ENCODE results near the gene SCG3. TPM values are rescaled to one million over a fixed set of nuclear protein-coding genes. Genes with fewer than 3 reads are reported as not detected.

Gene SCG3
- total and polyA plus RNA-seq, 2 of the 13 experiments (the other 11 are each of a cell fraction or from before 2014, with no cell fraction given) = not detected

DNA sequence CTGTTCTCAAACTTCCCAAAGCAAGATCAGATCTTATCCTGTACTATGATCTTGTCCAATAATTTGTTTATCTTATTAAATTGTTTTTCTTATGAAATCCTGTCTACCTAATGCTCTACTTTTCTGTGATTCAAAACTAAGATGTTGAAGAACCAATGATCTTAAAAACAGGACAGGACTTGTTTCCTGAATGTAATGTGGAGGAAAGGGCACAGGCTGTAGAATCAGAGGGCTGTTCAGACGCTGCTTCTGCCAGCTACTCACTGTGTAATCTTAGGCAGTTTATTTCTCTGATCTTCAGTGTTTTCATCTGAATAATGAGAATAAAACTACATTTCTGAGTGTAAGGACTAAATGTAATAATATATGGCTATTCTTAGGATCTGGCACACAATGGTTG lies 38.6 kb upstream of the SCG3 start:
- BruUV-seq (replicated peaks) = no TSS peak
- H3K79me2 ChIP-seq (ENCODE audit: insufficient read depth, low read length) = no peaks in the 10 kb centered on the region
- no peak overlapping the region for H3K4me3 ChIP-seq (replicated peaks in 1 of 3; ENCODE audit: insufficient read depth in 1 of 3, low read depth in 2 of 3, low read length in 3 of 3)
- H3K4me2 ChIP-seq (ENCODE audit: low read depth, low read length) = no peak overlapping the region
- 19% methylated on average over 1 of the region's 1 CpG for WGBS (ENCODE audit: low lambda C conversion rate)
- peaks cover 19% of the 10 kb centered on the region for H3K4me1 ChIP-seq (ENCODE audit: insufficient read depth, low read length)
- no peak for DNase-seq (ENCODE audit: low spot score)
- no peaks in the 10 kb centered on the region for H3K9me3 ChIP-seq (ENCODE audit: low read length)
- H3K27me3 ChIP-seq (ENCODE audit: control insufficient read depth in 1 of 2, insufficient read depth in 2 of 2, low read length in 2 of 2) = no peaks in the 10 kb centered on the region; a peak in 1 of 5 replicates
- TF ChIP-seq, protein P1, sequence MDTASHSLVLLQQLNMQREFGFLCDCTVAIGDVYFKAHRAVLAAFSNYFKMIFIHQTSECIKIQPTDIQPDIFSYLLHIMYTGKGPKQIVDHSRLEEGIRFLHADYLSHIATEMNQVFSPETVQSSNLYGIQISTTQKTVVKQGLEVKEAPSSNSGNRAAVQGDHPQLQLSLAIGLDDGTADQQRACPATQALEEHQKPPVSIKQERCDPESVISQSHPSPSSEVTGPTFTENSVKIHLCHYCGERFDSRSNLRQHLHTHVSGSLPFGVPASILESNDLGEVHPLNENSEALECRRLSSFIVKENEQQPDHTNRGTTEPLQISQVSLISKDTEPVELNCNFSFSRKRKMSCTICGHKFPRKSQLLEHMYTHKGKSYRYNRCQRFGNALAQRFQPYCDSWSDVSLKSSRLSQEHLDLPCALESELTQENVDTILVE (CRISPR knock-in tag; IDR thresholded peaks at IDR 0.05) = no peak
- no peak for FAIRE-seq
- no peak for ATAC-seq
- in situ Hi-C loops (cut with HindIII; ENCODE audit: extremely low pct_ligation_motif_present, low pct_unique_long_range_greater_than_20kb) = loop anchor here (25.0 kb wide), 1 partner anchor 270 kb away; no protein-coding TSS in a partner anchor
- no peaks in the 10 kb centered on the region for H3K36me3 ChIP-seq (replicated peaks in 1 of 2; ENCODE audit: control insufficient read depth in 1 of 2, insufficient read depth in 2 of 2, low read length in 2 of 2)
- CTCF ChIA-PET (ENCODE audit: low intra/inter-chr PET ratio, low total read pairs) = no interaction called here
- H4K20me1 ChIP-seq (ENCODE audit: insufficient read depth, low read length) = no peaks in the 10 kb centered on the region
- H3K27ac ChIP-seq (ENCODE audit: extremely low read length, insufficient read depth, low read length) = no peak overlapping the region
- H3K9ac ChIP-seq (ENCODE audit: insufficient read depth, low read depth, low read length) = no peak overlapping the region
- intact Hi-C loops (cut with micrococcal nuclease; ENCODE audit: unreplicated experiment) = no loop called here
- no peak overlapping the region for H2AFZ ChIP-seq (ENCODE audit: low read length)
- POLR2A ChIA-PET = no interaction called here

DNA sequence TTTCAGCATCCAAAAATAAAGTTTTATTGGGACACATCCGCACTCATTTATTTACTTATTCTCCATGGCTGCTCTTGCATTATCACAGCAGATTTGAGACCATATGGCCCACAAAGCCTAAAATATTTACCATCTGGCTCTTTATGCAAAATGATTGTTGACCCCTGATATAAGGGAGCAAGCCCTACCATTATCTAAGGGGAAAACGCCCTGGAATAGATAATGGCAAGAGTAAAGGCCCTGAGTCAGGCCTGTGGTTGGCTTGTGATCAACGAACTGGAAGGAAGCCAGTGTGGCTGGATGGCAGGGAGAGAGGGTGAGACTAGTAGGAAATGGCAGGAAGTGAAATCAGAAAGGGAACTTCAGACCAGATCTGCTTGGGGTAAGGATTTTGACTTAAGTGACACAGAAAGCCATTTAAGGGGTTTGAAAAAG lies 34.2 kb upstream of the SCG3 start:
- no peak for ATAC-seq
- no peak for DNase-seq (ENCODE audit: low spot score)
- Histone ChIP-seq H3K27me3 (ENCODE audit: control insufficient read depth in 1 of 2, insufficient read depth in 2 of 2, low read length in 2 of 2) (no peaks in the 10 kb centered on the region; a peak in 1 of 5 replicates), H3K36me3 (replicated peaks in 1 of 2; ENCODE audit: control insufficient read depth in 1 of 2, insufficient read depth in 2 of 2, low read length in 2 of 2) (no peaks in the 10 kb centered on the region), H4K20me1 (ENCODE audit: insufficient read depth, low read length) (no peaks in the 10 kb centered on the region), H2AFZ (ENCODE audit: low read length) (no peak overlapping the region), H3K4me2 (ENCODE audit: low read depth, low read length) (no peak overlapping the region), H3K9ac (ENCODE audit: insufficient read depth, low read depth, low read length) (no peak overlapping the region), H3K4me1 (ENCODE audit: insufficient read depth, low read length) (peaks cover 10% of the 10 kb centered on the region), H3K9me3 (ENCODE audit: low read length) (no peaks in the 10 kb centered on the region), H3K27ac (ENCODE audit: extremely low read length, insufficient read depth, low read length) (no peak overlapping the region), H3K79me2 (ENCODE audit: insufficient read depth, low read length) (no peaks in the 10 kb centered on the region), H3K4me3 (replicated peaks in 1 of 3; ENCODE audit: insufficient read depth in 1 of 3, low read depth in 2 of 3, low read length in 3 of 3) (no peak overlapping the region)
- CTCF ChIA-PET (ENCODE audit: low intra/inter-chr PET ratio, low total read pairs) = interaction anchor here (1.8 kb wide), 1 partner anchor 130 kb away, joined by 6 read pairs; no protein-coding TSS in a partner anchor
- intact Hi-C loops (cut with micrococcal nuclease; ENCODE audit: unreplicated experiment) (no loop called here), in situ Hi-C loops (cut with HindIII; ENCODE audit: extremely low pct_ligation_motif_present, low pct_unique_long_range_greater_than_20kb) (loop anchor here (25.0 kb wide), 1 partner anchor 265 kb away; no protein-coding TSS in a partner anchor)
- TF ChIP-seq, protein P2, sequence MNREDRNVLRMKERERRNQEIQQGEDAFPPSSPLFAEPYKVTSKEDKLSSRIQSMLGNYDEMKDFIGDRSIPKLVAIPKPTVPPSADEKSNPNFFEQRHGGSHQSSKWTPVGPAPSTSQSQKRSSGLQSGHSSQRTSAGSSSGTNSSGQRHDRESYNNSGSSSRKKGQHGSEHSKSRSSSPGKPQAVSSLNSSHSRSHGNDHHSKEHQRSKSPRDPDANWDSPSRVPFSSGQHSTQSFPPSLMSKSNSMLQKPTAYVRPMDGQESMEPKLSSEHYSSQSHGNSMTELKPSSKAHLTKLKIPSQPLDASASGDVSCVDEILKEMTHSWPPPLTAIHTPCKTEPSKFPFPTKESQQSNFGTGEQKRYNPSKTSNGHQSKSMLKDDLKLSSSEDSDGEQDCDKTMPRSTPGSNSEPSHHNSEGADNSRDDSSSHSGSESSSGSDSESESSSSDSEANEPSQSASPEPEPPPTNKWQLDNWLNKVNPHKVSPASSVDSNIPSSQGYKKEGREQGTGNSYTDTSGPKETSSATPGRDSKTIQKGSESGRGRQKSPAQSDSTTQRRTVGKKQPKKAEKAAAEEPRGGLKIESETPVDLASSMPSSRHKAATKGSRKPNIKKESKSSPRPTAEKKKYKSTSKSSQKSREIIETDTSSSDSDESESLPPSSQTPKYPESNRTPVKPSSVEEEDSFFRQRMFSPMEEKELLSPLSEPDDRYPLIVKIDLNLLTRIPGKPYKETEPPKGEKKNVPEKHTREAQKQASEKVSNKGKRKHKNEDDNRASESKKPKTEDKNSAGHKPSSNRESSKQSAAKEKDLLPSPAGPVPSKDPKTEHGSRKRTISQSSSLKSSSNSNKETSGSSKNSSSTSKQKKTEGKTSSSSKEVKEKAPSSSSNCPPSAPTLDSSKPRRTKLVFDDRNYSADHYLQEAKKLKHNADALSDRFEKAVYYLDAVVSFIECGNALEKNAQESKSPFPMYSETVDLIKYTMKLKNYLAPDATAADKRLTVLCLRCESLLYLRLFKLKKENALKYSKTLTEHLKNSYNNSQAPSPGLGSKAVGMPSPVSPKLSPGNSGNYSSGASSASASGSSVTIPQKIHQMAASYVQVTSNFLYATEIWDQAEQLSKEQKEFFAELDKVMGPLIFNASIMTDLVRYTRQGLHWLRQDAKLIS (CRISPR knock-in tag; IDR thresholded peaks at IDR 0.05) = no peak
- TF ChIP-seq SSRP1 (CRISPR knock-in tag; IDR thresholded peaks at IDR 0.05) (no peak), NPAS2 (CRISPR knock-in tag; IDR thresholded peaks at IDR 0.05; ENCODE audit: borderline replicate concordance) (no peak), ZNF232 (CRISPR knock-in tag; IDR thresholded peaks at IDR 0.05; ENCODE audit: borderline replicate concordance) (no peak)
- TF ChIP-seq, protein P3, sequence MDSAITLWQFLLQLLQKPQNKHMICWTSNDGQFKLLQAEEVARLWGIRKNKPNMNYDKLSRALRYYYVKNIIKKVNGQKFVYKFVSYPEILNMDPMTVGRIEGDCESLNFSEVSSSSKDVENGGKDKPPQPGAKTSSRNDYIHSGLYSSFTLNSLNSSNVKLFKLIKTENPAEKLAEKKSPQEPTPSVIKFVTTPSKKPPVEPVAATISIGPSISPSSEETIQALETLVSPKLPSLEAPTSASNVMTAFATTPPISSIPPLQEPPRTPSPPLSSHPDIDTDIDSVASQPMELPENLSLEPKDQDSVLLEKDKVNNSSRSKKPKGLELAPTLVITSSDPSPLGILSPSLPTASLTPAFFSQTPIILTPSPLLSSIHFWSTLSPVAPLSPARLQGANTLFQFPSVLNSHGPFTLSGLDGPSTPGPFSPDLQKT (CRISPR knock-in tag; IDR thresholded peaks at IDR 0.05; ENCODE audit: borderline replicate concordance) = no peak
- 33% methylated on average over 3 of the region's 3 CpGs for WGBS (ENCODE audit: low lambda C conversion rate)
- FAIRE-seq = no peak
- POLR2A ChIA-PET = no interaction called here
- BruUV-seq (replicated peaks) = no TSS peak
